Lung (tissue), 12 donors: ENCODE measurements around the gene OCIAD2. TPM values are rescaled to one million over a fixed set of nuclear protein-coding genes. Genes with fewer than 3 reads are reported as not detected.
"Not testable (repeated sequence)": the region's sequence is repeated elsewhere in the genome, so short reads cannot be mapped to it uniquely, and the experiment has no call there.

ENCODE experiments used
- ATAC-seq: fragments of 200-7000 bp; cut with Tn5 transposase; one replicate; pipeline ENCODE4 v1.9.1; 2020; ENCODE audit warnings: moderate number of reproducible peaks; ENCODE audit not compliant: insufficient read depth, low FRiP score
- DNase-seq, 3 donors: peaks; one replicate each; pipeline ENCODE4 v3.0.0-alpha.2; 2013 to 2017
- H3K27ac ChIP-seq, 2 donors: one replicate each; pipeline ENCODE4 v1.5.1; 2013; ENCODE audit warnings: mild to moderate bottlenecking in 2 of 2, moderate library complexity in 2 of 2, control low read depth in 1 of 2, inconsistent platforms in 1 of 2, low read depth in 1 of 2, low read length in 1 of 2
- H3K27me3 ChIP-seq, 3 donors: one replicate each; pipeline ENCODE4 v1.5.1; 2013; ENCODE audit warnings: low read length in 2 of 3; ENCODE audit not compliant: control insufficient read depth in 3 of 3, insufficient read depth in 3 of 3
- H3K36me3 ChIP-seq, 4 donors: one replicate each; pipeline ENCODE4 v1.5.1; 2013; ENCODE audit warnings: low read length in 4 of 4, mild to moderate bottlenecking in 1 of 4, moderate library complexity in 1 of 4; ENCODE audit not compliant: control insufficient read depth in 4 of 4, insufficient read depth in 4 of 4
- H3K4me1 ChIP-seq, 5 donors: one replicate each; pipeline ENCODE4 v1.5.1; 2013; ENCODE audit warnings: low read length in 5 of 5, mild to moderate bottlenecking in 2 of 5, moderate library complexity in 1 of 5; ENCODE audit not compliant: control insufficient read depth in 5 of 5, insufficient read depth in 5 of 5
- H3K4me3 ChIP-seq: one replicate; pipeline ENCODE4 v1.5.1; 2013; ENCODE audit warnings: mild to moderate bottlenecking, control low read depth, moderate library complexity
- H3K9ac ChIP-seq, 2 donors: one replicate each; pipeline ENCODE4 v1.5.1; 2013; ENCODE audit warnings: low read length in 2 of 2, control low read depth in 1 of 2; ENCODE audit not compliant: insufficient read depth in 1 of 2
- H3K9me3 ChIP-seq, 4 donors: one replicate each; pipeline ENCODE4 v1.5.1; 2013; ENCODE audit warnings: low read length in 3 of 4, mild to moderate bottlenecking in 1 of 4, moderate library complexity in 1 of 4; ENCODE audit not compliant: control insufficient read depth in 4 of 4, insufficient read depth in 3 of 4
- WGBS, 2 donors: extraction: QIAGEN DNeasy Blood & Tissue Kit; methylation state at CpG; one replicate each; pipeline ENCODE4 v1.1.7; 2013; 5-methylcytosine and 5-hydroxymethylcytosine counted together
- polyA plus RNA-seq, 2 donors: library from polyadenylated mRNA; stranded (reverse); fragments of 200-250 nt; gene quantifications; one replicate each; pipeline ENCODE4 v1.2.1, GENCODE V29; 2013
- total RNA-seq, 2 donors: library from RNA; depleted of rRNA in 1 of 2; stranded (reverse); fragments of >200 nt in 1 of 2; gene quantifications; one replicate each; pipeline ENCODE4 v1.2.1, GENCODE V29; 2014 to 2021
- TF ChIP-seq, protein P1 (sequence below): IDR thresholded peaks from 2 replicates; pipeline ENCODE4 v1.5.1; 2012; ENCODE audit warnings: mild to moderate bottlenecking; ENCODE audit errors: control extremely low read depth, extremely low read depth
- donor health status: control.
- donor health status: control.
- donor health status: Bipolar disorder and iron deficiency.
- donor health status: healthy.
- donor health status: DM: yes; HTN: yes; CAD: no.

Gene OCIAD2
- total and polyA plus RNA-seq, 4 donors = 13.1 to 56.3 (median 36.0) TPM

DNA sequence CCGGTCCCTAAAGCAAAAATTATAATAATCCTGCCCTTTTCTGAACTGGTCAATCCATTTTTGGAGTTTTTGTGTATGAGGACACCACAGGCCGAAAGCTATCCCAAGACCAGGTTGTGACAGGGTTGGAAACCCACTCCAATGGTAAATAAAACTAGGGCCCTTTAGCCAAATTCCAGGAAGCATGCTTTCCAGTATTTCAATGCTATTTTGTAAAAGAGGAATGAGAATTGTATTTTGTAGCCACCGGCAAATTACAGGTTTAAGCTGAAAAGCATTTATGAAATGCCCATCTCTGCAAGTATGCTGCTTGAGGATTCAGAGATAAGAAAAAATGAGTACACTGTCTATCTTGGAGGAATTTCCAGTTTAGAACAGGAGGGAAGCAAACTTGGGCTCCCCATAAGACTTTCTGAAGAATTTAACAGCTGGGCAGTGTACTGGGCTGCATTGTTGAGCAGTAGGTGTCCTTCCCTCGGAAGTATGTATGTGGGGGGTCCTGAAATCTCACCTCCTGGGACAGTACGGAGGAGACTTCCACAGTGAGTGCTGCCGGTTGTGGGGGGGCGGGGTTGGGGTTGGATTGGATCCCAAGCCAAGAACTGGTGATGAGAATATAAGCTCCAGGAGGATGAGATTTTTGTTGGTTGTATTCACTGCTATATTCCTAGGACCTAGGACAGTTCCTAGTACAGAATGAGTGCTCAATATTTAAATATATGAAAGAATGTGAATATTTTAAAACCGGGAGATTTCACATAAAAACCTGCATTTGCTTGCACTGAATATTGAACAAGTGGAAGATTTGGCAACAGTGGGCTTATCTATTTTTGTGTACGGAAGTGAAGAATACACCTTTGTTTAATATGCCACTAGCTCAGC, 26.8 kb downstream of the OCIAD2 start:
- no peaks in the 10 kb centered on the region for H3K27me3 ChIP-seq
- no peaks in the 10 kb centered on the region for H3K9me3 ChIP-seq
- 76 to 79% methylated on average over 9 of the region's 9 CpGs for WGBS, 2 donors
- H3K9ac ChIP-seq = no peak overlapping the region
- H3K27ac ChIP-seq = no peak overlapping the region
- H3K36me3 ChIP-seq = no peaks in the 10 kb centered on the region
- no peak overlapping the region for H3K4me3 ChIP-seq
- TF ChIP-seq, protein P1, sequence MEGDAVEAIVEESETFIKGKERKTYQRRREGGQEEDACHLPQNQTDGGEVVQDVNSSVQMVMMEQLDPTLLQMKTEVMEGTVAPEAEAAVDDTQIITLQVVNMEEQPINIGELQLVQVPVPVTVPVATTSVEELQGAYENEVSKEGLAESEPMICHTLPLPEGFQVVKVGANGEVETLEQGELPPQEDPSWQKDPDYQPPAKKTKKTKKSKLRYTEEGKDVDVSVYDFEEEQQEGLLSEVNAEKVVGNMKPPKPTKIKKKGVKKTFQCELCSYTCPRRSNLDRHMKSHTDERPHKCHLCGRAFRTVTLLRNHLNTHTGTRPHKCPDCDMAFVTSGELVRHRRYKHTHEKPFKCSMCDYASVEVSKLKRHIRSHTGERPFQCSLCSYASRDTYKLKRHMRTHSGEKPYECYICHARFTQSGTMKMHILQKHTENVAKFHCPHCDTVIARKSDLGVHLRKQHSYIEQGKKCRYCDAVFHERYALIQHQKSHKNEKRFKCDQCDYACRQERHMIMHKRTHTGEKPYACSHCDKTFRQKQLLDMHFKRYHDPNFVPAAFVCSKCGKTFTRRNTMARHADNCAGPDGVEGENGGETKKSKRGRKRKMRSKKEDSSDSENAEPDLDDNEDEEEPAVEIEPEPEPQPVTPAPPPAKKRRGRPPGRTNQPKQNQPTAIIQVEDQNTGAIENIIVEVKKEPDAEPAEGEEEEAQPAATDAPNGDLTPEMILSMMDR = no peak
- ATAC-seq = no peak
- no peaks in the 10 kb centered on the region for H3K4me1 ChIP-seq
- DNase-seq = no peak

DNA sequence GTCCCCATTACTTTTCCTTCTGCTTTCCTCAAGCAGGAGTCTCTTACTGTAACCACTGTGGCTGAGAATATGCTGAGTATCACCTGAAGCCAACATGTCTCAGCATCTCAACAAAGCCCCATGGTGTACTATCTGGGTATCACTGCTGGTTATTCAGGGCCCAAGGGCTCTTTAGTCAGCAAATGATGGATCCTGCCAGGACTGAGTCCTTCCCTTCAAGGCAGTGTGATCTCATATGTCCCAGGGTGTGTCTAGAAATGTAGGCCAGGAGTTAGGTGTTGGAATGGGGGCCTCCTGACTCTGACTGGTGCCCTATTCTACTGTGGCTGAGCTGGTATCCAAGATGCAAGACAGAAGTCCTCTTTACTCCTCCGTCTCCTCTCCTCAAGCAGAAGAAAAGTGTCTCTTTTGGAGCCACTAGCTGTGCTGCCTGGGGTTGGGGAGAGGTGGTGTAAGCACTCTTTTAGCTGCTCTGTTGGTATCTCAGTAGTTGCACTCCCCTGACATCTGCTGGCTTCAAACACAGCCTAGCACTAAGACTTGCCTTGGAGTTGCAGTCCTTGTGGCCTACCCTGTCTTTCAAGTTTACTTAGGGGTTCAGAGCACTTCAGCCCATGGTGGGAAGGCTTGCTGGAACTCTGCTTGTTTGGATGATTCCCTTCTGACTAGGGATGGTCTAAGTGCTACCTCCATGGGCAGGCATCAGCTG, 28.6 kb downstream of the OCIAD2 start:
- TF ChIP-seq, protein P1 = no peak

DNA sequence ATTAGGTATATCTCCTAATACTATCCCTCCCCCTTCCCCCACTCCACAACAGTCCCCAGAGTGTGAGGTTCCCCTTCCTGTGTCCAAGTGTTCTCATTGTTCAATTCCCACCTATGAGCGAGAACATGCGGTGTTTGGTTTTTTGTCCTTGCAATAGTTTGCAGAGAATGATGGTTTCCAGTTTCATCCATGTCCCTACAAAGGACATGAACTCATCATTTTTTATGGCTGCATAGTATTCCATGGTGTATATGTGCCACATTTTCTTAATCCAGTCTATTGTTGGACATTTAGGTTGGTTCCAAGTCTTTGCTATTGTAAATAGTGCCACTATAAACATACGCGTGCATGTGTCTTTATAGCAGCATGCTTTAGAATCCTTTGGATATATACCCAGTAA, 41.9 kb downstream of the OCIAD2 start:
- ATAC-seq, H3K36me3 ChIP-seq, H3K9me3 ChIP-seq, H3K4me1 ChIP-seq, H3K4me3 ChIP-seq, H3K27me3 ChIP-seq, H3K27ac ChIP-seq, H3K9ac ChIP-seq, DNase-seq: not testable (repeated sequence)
- WGBS, 2 donors = 94 to 99% methylated on average over 4 of the region's 4 CpGs

More for the DNA sequence above, 28.6 kb downstream of the OCIAD2 start:
- ATAC-seq = no peak
- 94 to 97% methylated on average over 1 of the region's 1 CpG for WGBS, 2 donors
- no peaks in the 10 kb centered on the region for H3K4me1 ChIP-seq
- H3K27ac ChIP-seq = no peak overlapping the region
- H3K36me3 ChIP-seq = no peaks in the 10 kb centered on the region
- H3K4me3 ChIP-seq = no peak overlapping the region
- no peak overlapping the region for H3K9ac ChIP-seq
- no peak for DNase-seq
- H3K9me3 ChIP-seq = no peaks in the 10 kb centered on the region
- H3K27me3 ChIP-seq = no peaks in the 10 kb centered on the region

DNA sequence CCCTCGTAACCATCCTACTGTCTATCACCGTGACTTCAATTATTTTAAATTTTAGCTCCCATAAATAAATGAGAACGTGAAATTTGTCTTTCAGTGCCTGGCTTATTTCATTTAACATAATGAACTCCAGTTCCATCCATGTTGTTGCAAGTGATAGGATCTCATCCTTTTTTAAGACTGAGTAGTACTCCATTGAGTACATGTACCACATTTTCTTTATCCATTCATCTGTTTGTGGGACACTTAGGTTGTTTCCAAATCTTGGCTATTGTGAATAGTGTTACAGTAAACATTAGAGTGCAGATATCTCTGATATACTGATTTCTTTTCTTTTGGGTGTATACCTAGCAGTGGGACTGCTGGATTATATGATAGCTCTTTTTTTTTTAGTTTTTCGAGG, 42.8 kb downstream of the OCIAD2 start:
- ATAC-seq = no peak
- WGBS, 2 donors = 89 to 93% methylated on average over 4 of the region's 4 CpGs

More for the DNA sequence above, 42.8 kb downstream of the OCIAD2 start:
- Histone ChIP-seq H3K4me1 (no peaks in the 10 kb centered on the region), H3K27me3 (no peaks in the 10 kb centered on the region), H3K36me3 (peaks cover 0 to 9% (median 3%) of the 10 kb centered on the region in 4 donors), H3K4me3 (no peak overlapping the region), H3K9ac (no peak overlapping the region), H3K9me3 (no peaks in the 10 kb centered on the region), H3K27ac (no peak overlapping the region)
- DNase-seq = no peak
- TF ChIP-seq, protein P1 = no peak
